Heart right ventricle (tissue), 16 donors: ENCODE data around the gene GADL1. TPM values are rescaled to one million over a fixed set of nuclear protein-coding genes. Genes with fewer than 3 reads are reported as not detected.

Experiments used
- ATAC-seq, 8 donors: fragments of 200-7000 bp; cut with Tn5 transposase; one replicate each; pipeline ENCODE4 v1.9.1; 2020; ENCODE audit warnings: mild to moderate bottlenecking in 8 of 8, moderate library complexity in 8 of 8, moderate number of reproducible peaks in 1 of 8
- DNase-seq, 2 donors: peaks; one replicate each; pipeline ENCODE4 v3.0.0-alpha.2; 2020
- H3K27ac ChIP-seq, 10 donors: fragments of 200-600 bp; sonication (generic) in 2 of 10; one replicate each; pipeline versions ENCODE4 v1.5.0 to v1.8.0; 2020 to 2022; ENCODE audit warnings: mild to moderate bottlenecking in 3 of 10
- H3K27me3 ChIP-seq, 7 donors: fragments of 200-600 bp; one replicate each; pipeline ENCODE4 v1.8.0; 2021 to 2022; ENCODE audit warnings: mild to moderate bottlenecking in 2 of 7
- H3K36me3 ChIP-seq, 9 donors: fragments of 200-600 bp; sonication (generic) in 1 of 9; one replicate each; pipeline versions ENCODE4 v1.5.0 to v1.8.0; 2020 to 2022; ENCODE audit warnings: mild to moderate bottlenecking in 2 of 9
- H3K4me1 ChIP-seq, 9 donors: fragments of 200-600 bp; sonication (generic) in 1 of 9; one replicate each; pipeline versions ENCODE4 v1.5.0 to v1.8.0; 2020 to 2022; ENCODE audit warnings: mild to moderate bottlenecking in 4 of 9
- H3K4me3 ChIP-seq, 10 donors: fragments of 200-600 bp; sonication (generic) in 2 of 10; one replicate each; pipeline versions ENCODE4 v1.5.0 to v1.8.0; 2020 to 2022; ENCODE audit warnings: mild to moderate bottlenecking in 7 of 10, moderate library complexity in 2 of 10
- H3K9me3 ChIP-seq, 11 donors: fragments of 200-600 bp in 10 of 11; sonication (generic) in 2 of 11; one replicate each; pipeline versions ENCODE4 v1.5.0 to v1.8.0; 2013 to 2022; ENCODE audit warnings: mild to moderate bottlenecking in 2 of 11, control low read depth in 1 of 11, moderate library complexity in 1 of 11
- CTCF ChIP-seq, 9 donors: fragments of 200-600 bp; sonication (generic) in 2 of 9; IDR thresholded peaks; one replicate each; pipeline versions ENCODE4 v1.5.0 to v1.8.0; 2021 to 2022; ENCODE audit warnings: antibody characterized with exemption in 9 of 9, mild to moderate bottlenecking in 5 of 9, moderate library complexity in 1 of 9
- WGBS, 2 donors: extraction: QIAGEN DNeasy Blood & Tissue Kit; methylation state at CpG; one replicate each; pipeline ENCODE4 v1.1.7; 2013; ENCODE audit warnings: inconsistent platforms in 1 of 2; 5-methylcytosine and 5-hydroxymethylcytosine counted together
- intact Hi-C, 10 donors: fragments of 100-400 bp; cut with DNase I; formaldehyde crosslinking; loops; one replicate each; pipeline versions ENCODE4 v1.11.1 to v1.14.2; 2022
- polyA plus RNA-seq, 2 donors: library from polyadenylated mRNA; stranded (reverse); fragments of 200-250 nt; gene quantifications; one replicate each; pipeline ENCODE4 v1.2.3, GENCODE V29; 2013
- total RNA-seq, 10 donors: library from RNA; stranded (reverse); fragmentation: NEBNext Ultra II Directional in 3 of 10; extraction: Animal tissue kit (Norgen Biotek cat#: 25700) in 3 of 10; gene quantifications; one replicate each; pipeline versions ENCODE4 v1.2.1 to v1.2.4, GENCODE V29; 2021 to 2023
- donor health status: Arrhythmogenic right ventricular cardiomyopathy.
- donor health status: ischemic (EF 13 %, LVEDD 7.1; RV severe dilation, severe dysfunction).
- donor health status: healthy with polysubstance abuse.
- donor health status: DM: no; HTN: yes; CAD: no.
- donor health status: DM: no; HTN: no; CAD: no.
- donor health status: ischemic (EF 25% LVEDD 6.9; RV normal size, moderate dysfunction).
- donor health status: ischemic (EF 25% LVEDD 5.7; RV mildly dilated, moderate dysfunction).
- donor health status: healthy.
- donor health status: DM: yes; HTN: yes; CAD: no.
- donor health status: Ischemic cardiomyopathy.
- donor health status: ischemic (EF 35%, LVEDD 5.7; RV mildly dilated, moderate dysfunction).
- donor health status: nonischemic (EF 11% LVEDD 7.7; RV severe dilation, severe dysfunction).
- donor health status: DM: yes; HTN: yes; CAD: no.
- donor health status: PGD.
- donor health status: ischemic (EF 29% LVEDD 5.4; RV normal size, mild dysfunction).
- donor health status: nonischemic (EF 23%, LVEDD 6.1; RV moderate dilation, normal function).

Gene GADL1
- total and polyA plus RNA-seq, 12 donors: 0.12 to 1.6 (median 0.40) TPM; not detected in 4

GRCh38 chr3:30904996-30905395 lies 10.5 kb upstream of the GADL1 start:
- Histone ChIP-seq H3K27ac (no peak overlapping the region), H3K27me3 (no peaks in the 10 kb centered on the region), H3K36me3 (no peaks in the 10 kb centered on the region), H3K9me3 (no peaks in the 10 kb centered on the region), H3K4me3 (no peak overlapping the region), H3K4me1 (no peaks in the 10 kb centered on the region)
- intact Hi-C loops: loop anchor here in 1 of 10 donors (10.0 kb wide), 1 partner anchor 130 kb away; no protein-coding TSS in a partner anchor
- ATAC-seq (no peak), DNase-seq (no peak)
- WGBS, 2 donors: 68 to 69% methylated on average over 4 of the region's 4 CpGs
- TF ChIP-seq CTCF (IDR thresholded peaks at IDR 0.05): no peak

GRCh38 chr3:30895329-30895728 lies 868 bp upstream of the GADL1 start:
- Histone ChIP-seq H3K27ac (no peak overlapping the region), H3K4me1 (peaks cover 0 to 15% (median 0%) of the 10 kb centered on the region in 9 donors), H3K36me3 (no peaks in the 10 kb centered on the region), H3K27me3 (peaks cover 0 to 50% (median 13%) of the 10 kb centered on the region in 7 donors), H3K4me3 (no peak overlapping the region), H3K9me3 (no peaks in the 10 kb centered on the region)
- ATAC-seq (no peak), DNase-seq (no peak)
- intact Hi-C loops: no loop called here
- TF ChIP-seq CTCF (IDR thresholded peaks at IDR 0.05): no peak
- 87 to 92% methylated on average over 5 of the region's 5 CpGs for WGBS, 2 donors

- H3K27me3 ChIP-seq: peaks cover 0 to 50% (median 13%) of the 10 kb centered on the region in 7 donors
- no peaks in the 10 kb centered on the region for H3K36me3 ChIP-seq
- TF ChIP-seq CTCF (IDR thresholded peaks at IDR 0.05): no peak
- peak overlapping the region in 9 of 10 donors; percentile 38 to 68 (median 65) for H3K4me3 ChIP-seq
- intact Hi-C loops: no loop called here
- DNase-seq (no peak), ATAC-seq (no peak)
- peaks cover 0 to 15% (median 0%) of the 10 kb centered on the region in 9 donors for H3K4me1 ChIP-seq
- H3K9me3 ChIP-seq: no peaks in the 10 kb centered on the region
- H3K27ac ChIP-seq: no peak overlapping the region
- WGBS, 2 donors: 63 to 72% methylated on average over 8 of the region's 8 CpGs
Measured at GRCh38 chr3:30893678-30894325, 659 bp downstream of the GADL1 start.

GRCh38 chr3:30890907-30891306 lies 3.6 kb downstream of the GADL1 start:
- intact Hi-C loops: no loop called here
- no peak for ATAC-seq
- Histone ChIP-seq H3K9me3 (no peaks in the 10 kb centered on the region), H3K4me3 (no peak overlapping the region), H3K27me3 (peaks cover 0 to 50% (median 16%) of the 10 kb centered on the region in 7 donors), H3K36me3 (no peaks in the 10 kb centered on the region), H3K4me1 (peaks cover 0 to 15% (median 0%) of the 10 kb centered on the region in 9 donors), H3K27ac (no peak overlapping the region)
- WGBS, 2 donors: 31 to 51% methylated on average over 1 of the region's 1 CpG
- no peak for TF ChIP-seq CTCF (IDR thresholded peaks at IDR 0.05)
- DNase-seq: no peak
